ENCODE data around the gene KIF18B. TPM values are rescaled to one million over a fixed set of nuclear protein-coding genes. Genes with fewer than 3 reads are reported as not detected.

KIF18B gene
- total and polyA plus RNA-seq, 2 donors (not counting 3 experiments of a cell fraction or from before 2014, with no cell fraction given): 24.5 to 50.3 TPM

DNA sequence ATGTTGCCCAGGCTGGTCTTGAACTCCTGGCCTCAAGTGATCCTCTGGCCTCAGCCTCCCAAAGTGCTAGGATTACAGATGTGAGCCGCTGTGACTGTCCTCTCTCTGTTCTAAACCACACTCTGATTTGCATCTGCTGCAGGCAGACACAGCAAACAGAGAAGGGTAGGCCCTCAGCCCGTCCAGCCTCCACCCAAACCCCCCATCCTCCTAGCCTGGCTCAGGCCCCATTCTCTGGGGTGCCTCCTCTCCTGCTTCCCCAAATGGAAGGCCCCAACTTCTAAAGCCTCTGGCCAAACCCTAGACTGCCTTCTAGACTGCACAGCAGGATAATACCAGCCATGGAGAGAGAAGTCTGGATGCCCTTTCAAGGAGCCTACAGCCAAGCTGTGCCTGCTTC lies 28.2 kb downstream of the KIF18B start:
- POLR2A ChIA-PET: no interaction called here
- FAIRE-seq (no peak), DNase-seq (ENCODE audit: low read depth, low spot score) (no peak)
- Histone ChIP-seq H3K4me3 (replicated peaks in 1 of 3; ENCODE audit: insufficient read depth in 1 of 3, low read depth in 1 of 3, low read length in 3 of 3) (no peak overlapping the region), H3K4me2 (ENCODE audit: insufficient read depth, low read length) (no peak overlapping the region), H3K9me3 (replicated peaks; ENCODE audit: control insufficient read depth, insufficient read depth, low read length) (no peaks in the 10 kb centered on the region), H3K9me1 (replicated peaks; ENCODE audit: control insufficient read depth, extremely low read depth, insufficient read depth, low read length) (no peaks in the 10 kb centered on the region), H2AFZ (ENCODE audit: low read depth, low read length) (no peak overlapping the region), H3K79me2 (ENCODE audit: control insufficient read depth, insufficient read depth, low read length) (no peaks in the 10 kb centered on the region), H3K27me3 (ENCODE audit: control insufficient read depth in 2 of 2, insufficient read depth in 2 of 2, low read length in 2 of 2) (peaks cover 0 to 11% of the 10 kb centered on the region in 2 experiments), H3K4me1 (ENCODE audit: control insufficient read depth, extremely low read depth, insufficient read depth, low read length) (peaks cover 8% of the 10 kb centered on the region), H3K9ac (replicated peaks; ENCODE audit: extremely low read depth, insufficient read depth, low read length) (no peak overlapping the region), H3K36me3 (ENCODE audit: control insufficient read depth in 2 of 2, extremely low read depth in 1 of 2, insufficient read depth in 2 of 2, low read length in 2 of 2) (no peaks in the 10 kb centered on the region), H4K20me1 (replicated peaks; ENCODE audit: control insufficient read depth, extremely low read depth, insufficient read depth, low read length) (no peaks in the 10 kb centered on the region), H3K27ac (ENCODE audit: insufficient read depth, low read depth, low read length) (no peak overlapping the region)
- CTCF ChIA-PET: interaction anchor here (1.0 to 9.9 kb wide), 28 partner anchors 8 to 216 kb away, joined by 3 to 331 read pairs (median 8); partner anchors contain the start of genes ACBD4, DCAKD and EFTUD2
- BruUV-seq (replicated peaks): no TSS peak
- intact Hi-C loops (cut with micrococcal nuclease): no loop called here
- dilution Hi-C loops (cut with MboI; ENCODE audit: extremely low pct_ligation_motif_present, low sequenced_read_pairs): no loop called here
- no peak for TF ChIP-seq MYC (IDR thresholded peaks at IDR 0.05; ENCODE audit: low read depth, low read length)
- TF ChIP-seq, protein P1, sequence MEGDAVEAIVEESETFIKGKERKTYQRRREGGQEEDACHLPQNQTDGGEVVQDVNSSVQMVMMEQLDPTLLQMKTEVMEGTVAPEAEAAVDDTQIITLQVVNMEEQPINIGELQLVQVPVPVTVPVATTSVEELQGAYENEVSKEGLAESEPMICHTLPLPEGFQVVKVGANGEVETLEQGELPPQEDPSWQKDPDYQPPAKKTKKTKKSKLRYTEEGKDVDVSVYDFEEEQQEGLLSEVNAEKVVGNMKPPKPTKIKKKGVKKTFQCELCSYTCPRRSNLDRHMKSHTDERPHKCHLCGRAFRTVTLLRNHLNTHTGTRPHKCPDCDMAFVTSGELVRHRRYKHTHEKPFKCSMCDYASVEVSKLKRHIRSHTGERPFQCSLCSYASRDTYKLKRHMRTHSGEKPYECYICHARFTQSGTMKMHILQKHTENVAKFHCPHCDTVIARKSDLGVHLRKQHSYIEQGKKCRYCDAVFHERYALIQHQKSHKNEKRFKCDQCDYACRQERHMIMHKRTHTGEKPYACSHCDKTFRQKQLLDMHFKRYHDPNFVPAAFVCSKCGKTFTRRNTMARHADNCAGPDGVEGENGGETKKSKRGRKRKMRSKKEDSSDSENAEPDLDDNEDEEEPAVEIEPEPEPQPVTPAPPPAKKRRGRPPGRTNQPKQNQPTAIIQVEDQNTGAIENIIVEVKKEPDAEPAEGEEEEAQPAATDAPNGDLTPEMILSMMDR (IDR thresholded peaks at IDR 0.05; ENCODE audit: extremely low read depth in 1 of 2, insufficient read depth in 1 of 2, low read depth in 1 of 2, low read length in 2 of 2): no peak
- no peak for TF ChIP-seq JUN (IDR thresholded peaks at IDR 0.05; ENCODE audit: borderline replicate concordance, insufficient read depth, insufficient read length, low read depth)
- TF ChIP-seq, protein P2, sequence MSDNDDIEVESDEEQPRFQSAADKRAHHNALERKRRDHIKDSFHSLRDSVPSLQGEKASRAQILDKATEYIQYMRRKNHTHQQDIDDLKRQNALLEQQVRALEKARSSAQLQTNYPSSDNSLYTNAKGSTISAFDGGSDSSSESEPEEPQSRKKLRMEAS (IDR thresholded peaks at IDR 0.05; ENCODE audit: insufficient read depth, insufficient read length): no peak
- no peak for TF ChIP-seq EZH2 (IDR thresholded peaks at IDR 0.05; ENCODE audit: borderline replicate concordance, low read depth, low read length, severe bottlenecking)
- no peak for TF ChIP-seq GATA2 (IDR thresholded peaks at IDR 0.05; ENCODE audit: insufficient read depth, insufficient read length, low read depth, low read length)
- no peak for TF ChIP-seq POLR2A (IDR thresholded peaks at IDR 0.05; ENCODE audit: low read depth, low read length)
- no peak for TF ChIP-seq FOS (IDR thresholded peaks at IDR 0.05; ENCODE audit: borderline replicate concordance, insufficient read depth, low read length)
- TF ChIP-seq POLR2AphosphoS5 (IDR thresholded peaks at IDR 0.05; ENCODE audit: insufficient read depth, low read depth, low read length): no peak

All from endothelial cell of umbilical vein (primary cell).